H1 (cell line): ENCODE data around the gene TPSB2.

Experiments
- EGR1 ChIP-seq: IDR thresholded peaks from 2 replicates; pipeline ENCODE4 v1.6.1; 2011; ENCODE audit warnings: low read depth, low read length, borderline replicate concordance
- GABPA ChIP-seq: IDR thresholded peaks from 2 replicates; pipeline ENCODE4 v1.6.1; 2011; ENCODE audit warnings: mild to moderate bottlenecking, low read length, moderate library complexity, borderline replicate concordance; ENCODE audit not compliant: insufficient read depth
- JUN ChIP-seq: IDR thresholded peaks from 2 replicates; pipeline ENCODE4 v1.6.1; 2011; ENCODE audit warnings: low read depth, mild to moderate bottlenecking, improper control_type of control experiment, low read length
- TF ChIP-seq, protein P1 (sequence below), 3 experiments: IDR thresholded peaks; 1 replicate in 2 of 3; 2 replicates in 1 of 3; pipeline versions ENCODE4 v1.5.1 to v1.6.1; 2011; ENCODE audit warnings: low read length in 3 of 3, mild to moderate bottlenecking in 3 of 3, inconsistent platforms in 2 of 3, low read depth in 1 of 3, moderate library complexity in 1 of 3; ENCODE audit not compliant: insufficient read depth in 1 of 3; ENCODE audit errors: control extremely low read depth in 1 of 3

DNA sequence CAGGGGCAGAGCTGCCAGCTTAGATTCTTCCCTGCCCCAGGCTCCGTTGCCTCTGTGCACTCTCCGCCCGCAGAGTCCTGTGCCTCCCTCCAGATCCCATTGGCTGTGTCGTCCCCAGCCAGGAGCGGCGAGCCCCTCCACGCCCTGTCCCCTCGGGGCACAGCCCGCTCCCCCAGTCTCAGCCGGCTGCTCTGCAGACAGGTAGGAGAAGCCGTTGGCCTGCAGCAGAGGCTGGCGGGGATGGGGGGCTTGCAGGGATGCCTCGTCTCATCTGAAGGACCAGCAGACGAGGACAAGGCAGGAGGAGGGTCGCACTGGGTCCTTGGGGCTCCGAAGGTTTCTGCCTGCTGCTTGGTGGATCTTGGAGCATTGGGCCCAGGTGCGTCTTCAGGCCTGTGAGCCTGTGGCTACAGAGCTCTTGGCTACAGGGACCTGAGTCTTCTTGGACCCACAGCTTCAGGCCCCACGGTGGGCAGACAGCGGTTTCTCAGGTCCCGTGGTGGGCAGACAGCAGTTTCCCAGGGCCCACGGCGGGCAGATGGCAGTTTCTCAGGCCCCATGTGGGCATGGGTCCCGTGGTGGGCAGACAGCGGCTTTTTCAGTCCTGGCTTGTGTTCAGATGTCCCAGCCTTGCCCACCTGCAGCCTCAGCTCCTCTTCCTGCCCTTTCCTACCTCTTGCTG lies 10.9 kb downstream of the TPSB2 start:
- TF ChIP-seq JUN (no peak), EGR1 (no peak), GABPA (no peak)
- TF ChIP-seq, protein P1, sequence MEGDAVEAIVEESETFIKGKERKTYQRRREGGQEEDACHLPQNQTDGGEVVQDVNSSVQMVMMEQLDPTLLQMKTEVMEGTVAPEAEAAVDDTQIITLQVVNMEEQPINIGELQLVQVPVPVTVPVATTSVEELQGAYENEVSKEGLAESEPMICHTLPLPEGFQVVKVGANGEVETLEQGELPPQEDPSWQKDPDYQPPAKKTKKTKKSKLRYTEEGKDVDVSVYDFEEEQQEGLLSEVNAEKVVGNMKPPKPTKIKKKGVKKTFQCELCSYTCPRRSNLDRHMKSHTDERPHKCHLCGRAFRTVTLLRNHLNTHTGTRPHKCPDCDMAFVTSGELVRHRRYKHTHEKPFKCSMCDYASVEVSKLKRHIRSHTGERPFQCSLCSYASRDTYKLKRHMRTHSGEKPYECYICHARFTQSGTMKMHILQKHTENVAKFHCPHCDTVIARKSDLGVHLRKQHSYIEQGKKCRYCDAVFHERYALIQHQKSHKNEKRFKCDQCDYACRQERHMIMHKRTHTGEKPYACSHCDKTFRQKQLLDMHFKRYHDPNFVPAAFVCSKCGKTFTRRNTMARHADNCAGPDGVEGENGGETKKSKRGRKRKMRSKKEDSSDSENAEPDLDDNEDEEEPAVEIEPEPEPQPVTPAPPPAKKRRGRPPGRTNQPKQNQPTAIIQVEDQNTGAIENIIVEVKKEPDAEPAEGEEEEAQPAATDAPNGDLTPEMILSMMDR (IDR thresholded peaks at IDR 0.05; ENCODE audit: control extremely low read depth in 1 of 3, insufficient read depth in 1 of 3, low read depth in 1 of 3, low read length in 3 of 3), result no peak
